ENCODE results near the gene ZNF695. TPM values are rescaled to one million over a fixed set of nuclear protein-coding genes. Genes with fewer than 3 reads are reported as not detected.

ZNF695 gene
- total RNA-seq, 1 donor from 2014 or later: 21.4 TPM

DNA sequence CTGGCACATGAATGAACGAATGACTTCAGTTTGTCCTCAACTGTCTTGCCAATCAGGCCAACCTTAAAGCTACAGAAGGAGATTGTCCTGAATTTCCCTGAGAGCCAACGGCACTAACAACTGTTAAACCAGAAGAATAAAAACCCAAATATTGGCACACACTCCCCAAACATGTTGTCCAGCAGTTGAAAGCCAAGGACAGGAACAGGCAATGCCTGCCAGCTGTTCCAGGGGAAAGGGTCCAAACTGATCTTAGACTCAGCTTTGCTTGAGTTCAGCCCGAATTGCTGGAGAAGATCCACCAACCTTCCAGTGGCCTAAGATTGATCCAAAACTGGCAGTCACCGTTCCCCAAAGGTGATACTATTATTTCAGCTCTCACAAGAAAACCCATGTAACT lies 53.7 kb downstream of the ZNF695 start:
- TF ChIP-seq, protein P1, sequence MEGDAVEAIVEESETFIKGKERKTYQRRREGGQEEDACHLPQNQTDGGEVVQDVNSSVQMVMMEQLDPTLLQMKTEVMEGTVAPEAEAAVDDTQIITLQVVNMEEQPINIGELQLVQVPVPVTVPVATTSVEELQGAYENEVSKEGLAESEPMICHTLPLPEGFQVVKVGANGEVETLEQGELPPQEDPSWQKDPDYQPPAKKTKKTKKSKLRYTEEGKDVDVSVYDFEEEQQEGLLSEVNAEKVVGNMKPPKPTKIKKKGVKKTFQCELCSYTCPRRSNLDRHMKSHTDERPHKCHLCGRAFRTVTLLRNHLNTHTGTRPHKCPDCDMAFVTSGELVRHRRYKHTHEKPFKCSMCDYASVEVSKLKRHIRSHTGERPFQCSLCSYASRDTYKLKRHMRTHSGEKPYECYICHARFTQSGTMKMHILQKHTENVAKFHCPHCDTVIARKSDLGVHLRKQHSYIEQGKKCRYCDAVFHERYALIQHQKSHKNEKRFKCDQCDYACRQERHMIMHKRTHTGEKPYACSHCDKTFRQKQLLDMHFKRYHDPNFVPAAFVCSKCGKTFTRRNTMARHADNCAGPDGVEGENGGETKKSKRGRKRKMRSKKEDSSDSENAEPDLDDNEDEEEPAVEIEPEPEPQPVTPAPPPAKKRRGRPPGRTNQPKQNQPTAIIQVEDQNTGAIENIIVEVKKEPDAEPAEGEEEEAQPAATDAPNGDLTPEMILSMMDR (conservative IDR thresholded peaks at IDR 0.05): no peak
- no peaks in the 10 kb centered on the region for H3K9me3 Mint-ChIP-seq
- H3K27me3 Mint-ChIP-seq (ENCODE audit: low read depth): no peaks in the 10 kb centered on the region
- H3K4me3 Mint-ChIP-seq: no peak overlapping the region
- no peaks in the 10 kb centered on the region for H3K4me1 Mint-ChIP-seq
- H3K27ac Mint-ChIP-seq (ENCODE audit: unreplicated experiment): peak overlapping the region; percentile 22
- peaks cover 32% of the 10 kb centered on the region for H3K36me3 Mint-ChIP-seq (ENCODE audit: low read depth)
- DNase-seq (ENCODE audit: low read depth, low spot score): no peak

GRCh38 chr1:246951413-246951812 lies 56.4 kb downstream of the ZNF695 start:
- Mint-ChIP-seq H3K4me3 (no peak overlapping the region), H3K9me3 (no peaks in the 10 kb centered on the region), H3K4me1 (peaks cover 6% of the 10 kb centered on the region), H3K36me3 (ENCODE audit: low read depth) (peaks cover 28% of the 10 kb centered on the region), H3K27ac (ENCODE audit: unreplicated experiment) (no peak overlapping the region), H3K27me3 (ENCODE audit: low read depth) (no peaks in the 10 kb centered on the region)
- no peak for DNase-seq (ENCODE audit: low read depth, low spot score)
- TF ChIP-seq, protein P1 (conservative IDR thresholded peaks at IDR 0.05): no peak

DNA sequence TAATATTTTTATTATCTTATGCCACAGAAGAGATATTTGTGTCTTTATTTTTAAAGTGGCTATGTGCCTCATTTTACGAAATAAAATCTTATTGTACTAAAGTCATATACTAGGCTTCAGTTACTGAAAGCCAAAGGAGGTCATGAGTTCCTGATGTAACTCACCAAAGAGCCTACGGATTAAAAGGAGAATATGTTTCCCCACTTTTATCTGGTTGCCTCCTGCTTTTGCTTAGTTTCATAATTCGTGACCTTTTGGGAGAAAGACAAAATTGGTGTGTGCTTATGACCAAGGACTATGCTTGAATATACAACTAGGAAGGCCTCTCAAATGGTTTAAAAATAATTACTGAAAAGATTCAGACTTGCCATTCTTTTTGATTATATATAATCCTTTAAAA lies 57.9 kb downstream of the ZNF695 start:
- H3K27ac Mint-ChIP-seq (ENCODE audit: unreplicated experiment): no peak overlapping the region
- peaks cover 6% of the 10 kb centered on the region for H3K4me1 Mint-ChIP-seq
- no peak overlapping the region for H3K4me3 Mint-ChIP-seq
- peaks cover 24% of the 10 kb centered on the region for H3K36me3 Mint-ChIP-seq (ENCODE audit: low read depth)
- TF ChIP-seq, protein P1 (conservative IDR thresholded peaks at IDR 0.05): no peak
- no peaks in the 10 kb centered on the region for H3K9me3 Mint-ChIP-seq
- H3K27me3 Mint-ChIP-seq (ENCODE audit: low read depth): no peaks in the 10 kb centered on the region
- DNase-seq (ENCODE audit: low read depth, low spot score): no peak

GRCh38 chr1:246947255-246947654 lies 60.6 kb downstream of the ZNF695 start:
- no peak for DNase-seq (ENCODE audit: low read depth, low spot score)
- no peaks in the 10 kb centered on the region for H3K9me3 Mint-ChIP-seq

GRCh38 chr1:246946366-246946765 lies 61.5 kb downstream of the ZNF695 start:
- TF ChIP-seq, protein P1 (conservative IDR thresholded peaks at IDR 0.05): no peak
- H3K27ac Mint-ChIP-seq (ENCODE audit: unreplicated experiment): no peak overlapping the region
- no peak for DNase-seq (ENCODE audit: low read depth, low spot score)
- no peaks in the 10 kb centered on the region for H3K9me3 Mint-ChIP-seq
- peaks cover 6% of the 10 kb centered on the region for H3K4me1 Mint-ChIP-seq
- no peak overlapping the region for H3K4me3 Mint-ChIP-seq
- H3K27me3 Mint-ChIP-seq (ENCODE audit: low read depth): no peaks in the 10 kb centered on the region
- peaks cover 25% of the 10 kb centered on the region for H3K36me3 Mint-ChIP-seq (ENCODE audit: low read depth)

More at GRCh38 chr1:246947255-246947654, 60.6 kb downstream of the ZNF695 start:
- TF ChIP-seq, protein P1 (conservative IDR thresholded peaks at IDR 0.05): no peak
- Mint-ChIP-seq H3K4me3 (no peak overlapping the region), H3K4me1 (peaks cover 6% of the 10 kb centered on the region), H3K36me3 (ENCODE audit: low read depth) (peaks cover 24% of the 10 kb centered on the region), H3K27me3 (ENCODE audit: low read depth) (no peaks in the 10 kb centered on the region), H3K27ac (ENCODE audit: unreplicated experiment) (peak overlapping the region; percentile 45)

Other genes starting within 250 kb of the ZNF695 start
- gene AHCTF1, start 76.1 kb downstream of the ZNF695 start, total RNA-seq: 40.4 and 47.3 TPM in 2 replicates
- gene ZNF670, start 70.8 kb upstream of the ZNF695 start, total RNA-seq: 12.2 and 13.2 TPM in 2 replicates
- gene ZNF669, start 96.3 kb upstream of the ZNF695 start, total RNA-seq: 19.8 and 21.8 TPM in 2 replicates
- 87.0 and 90.2 TPM in 2 replicates for gene ZNF124, start 164.0 kb upstream of the ZNF695 start, total RNA-seq
- not detected in 2 replicates for gene VN1R5, start 248.0 kb upstream of the ZNF695 start, total RNA-seq